ENCODE results near the gene KLF6. TPM values are rescaled to one million over a fixed set of nuclear protein-coding genes. Genes with fewer than 3 reads are reported as not detected.

The KLF6 gene
- total RNA-seq, 1 donor from 2014 or later: 328 TPM

GRCh38 chr10:3747984-3748383 lies 37.0 kb downstream of the KLF6 start:
- H3K27me3 Mint-ChIP-seq (ENCODE audit: unreplicated experiment): peaks cover 1% of the 10 kb centered on the region
- DNase-seq (ENCODE audit: low spot score): no peak
- no peaks in the 10 kb centered on the region for H3K36me3 Mint-ChIP-seq (ENCODE audit: low read depth, unreplicated experiment)
- H3K27ac Mint-ChIP-seq (ENCODE audit: unreplicated experiment): peak overlapping the region; percentile 58
- H3K4me3 Mint-ChIP-seq (ENCODE audit: unreplicated experiment): no peak overlapping the region
- peaks cover 30% of the 10 kb centered on the region for H3K4me1 Mint-ChIP-seq (ENCODE audit: unreplicated experiment)
- H3K9me3 Mint-ChIP-seq (ENCODE audit: unreplicated experiment): no peaks in the 10 kb centered on the region
- no peak for TF ChIP-seq CTCF (IDR thresholded peaks at IDR 0.05; ENCODE audit: unreplicated experiment)

- H3K27ac Mint-ChIP-seq (ENCODE audit: unreplicated experiment): peak overlapping the region; percentile 81
- peak overlapping the region; percentile 49 for H3K4me3 Mint-ChIP-seq (ENCODE audit: unreplicated experiment)
- no peaks in the 10 kb centered on the region for H3K9me3 Mint-ChIP-seq (ENCODE audit: unreplicated experiment)
- no peak for DNase-seq (ENCODE audit: low spot score)
- peaks cover 30% of the 10 kb centered on the region for H3K4me1 Mint-ChIP-seq (ENCODE audit: unreplicated experiment)
- no peaks in the 10 kb centered on the region for H3K36me3 Mint-ChIP-seq (ENCODE audit: low read depth, unreplicated experiment)
- no peaks in the 10 kb centered on the region for H3K27me3 Mint-ChIP-seq (ENCODE audit: unreplicated experiment)
- no peak for TF ChIP-seq CTCF (IDR thresholded peaks at IDR 0.05; ENCODE audit: unreplicated experiment)
These were observed 37.6 kb downstream of the KLF6 start for GRCh38 chr10:3747248-3747960.

- Mint-ChIP-seq H3K4me1 (ENCODE audit: unreplicated experiment) (peaks cover 30% of the 10 kb centered on the region), H3K27ac (ENCODE audit: unreplicated experiment) (no peak overlapping the region), H3K9me3 (ENCODE audit: unreplicated experiment) (no peaks in the 10 kb centered on the region), H3K27me3 (ENCODE audit: unreplicated experiment) (no peaks in the 10 kb centered on the region), H3K4me3 (ENCODE audit: unreplicated experiment) (no peak overlapping the region), H3K36me3 (ENCODE audit: low read depth, unreplicated experiment) (no peaks in the 10 kb centered on the region)
- DNase-seq (ENCODE audit: low spot score): no peak
- no peak for TF ChIP-seq CTCF (IDR thresholded peaks at IDR 0.05; ENCODE audit: unreplicated experiment)
These were observed 38.4 kb downstream of the KLF6 start for GRCh38 chr10:3746634-3747033.

GRCh38 chr10:3745521-3745920 lies 39.5 kb downstream of the KLF6 start:
- Mint-ChIP-seq H3K36me3 (ENCODE audit: low read depth, unreplicated experiment) (no peaks in the 10 kb centered on the region), H3K9me3 (ENCODE audit: unreplicated experiment) (no peaks in the 10 kb centered on the region), H3K4me1 (ENCODE audit: unreplicated experiment) (peaks cover 30% of the 10 kb centered on the region), H3K27ac (ENCODE audit: unreplicated experiment) (no peak overlapping the region), H3K4me3 (ENCODE audit: unreplicated experiment) (no peak overlapping the region), H3K27me3 (ENCODE audit: unreplicated experiment) (no peaks in the 10 kb centered on the region)
- no peak for TF ChIP-seq CTCF (IDR thresholded peaks at IDR 0.05; ENCODE audit: unreplicated experiment)
- DNase-seq (ENCODE audit: low spot score): no peak

GRCh38 chr10:3741688-3742461 lies 43.1 kb downstream of the KLF6 start:
- Mint-ChIP-seq H3K27me3 (ENCODE audit: unreplicated experiment) (no peaks in the 10 kb centered on the region), H3K27ac (ENCODE audit: unreplicated experiment) (no peak overlapping the region), H3K4me3 (ENCODE audit: unreplicated experiment) (no peak overlapping the region), H3K4me1 (ENCODE audit: unreplicated experiment) (peaks cover 18% of the 10 kb centered on the region), H3K36me3 (ENCODE audit: low read depth, unreplicated experiment) (no peaks in the 10 kb centered on the region), H3K9me3 (ENCODE audit: unreplicated experiment) (no peaks in the 10 kb centered on the region)
- no peak for DNase-seq (ENCODE audit: low spot score)
- TF ChIP-seq CTCF (IDR thresholded peaks at IDR 0.05; ENCODE audit: unreplicated experiment): no peak

Data from endothelial cell (in vitro differentiated cells).